DOHH2 (cell line): ENCODE data around the gene PLXND1.

Experiments used
- H3F3A ChIP-seq: fragments of 200-600 bp; sonication (generic), shearing (Covaris generic); 2 replicates; pipeline ENCODE4 v1.6.0; 2016; ENCODE audit warnings: antibody characterized with exemption, mild to moderate bottlenecking; ENCODE audit not compliant: control insufficient read depth, insufficient read depth
- H3K27ac ChIP-seq: fragments of 200-600 bp; sonication (generic); 2 replicates; pipeline ENCODE4 v1.5.1; 2014; ENCODE audit warnings: low read depth, mild to moderate bottlenecking, low read length, moderate library complexity
- H3K27me3 ChIP-seq: fragments of 200-600 bp; sonication (generic); 2 replicates; pipeline ENCODE4 v1.6.1; 2014; ENCODE audit warnings: mild to moderate bottlenecking, low read length, mixed read lengths; ENCODE audit not compliant: control insufficient read depth
- H3K36me3 ChIP-seq: fragments of 200-600 bp; sonication (generic); 2 replicates; pipeline ENCODE4 v1.6.1; 2014; ENCODE audit warnings: mild to moderate bottlenecking, low read length, moderate library complexity, mixed read lengths; ENCODE audit not compliant: control insufficient read depth
- H3K4me1 ChIP-seq: fragments of 200-600 bp; sonication (generic); 2 replicates; pipeline ENCODE4 v1.6.1; 2014; ENCODE audit warnings: mild to moderate bottlenecking, low read length, mixed read lengths; ENCODE audit not compliant: control insufficient read depth
- H3K4me2 ChIP-seq: fragments of 200-600 bp; sonication (generic); 2 replicates; pipeline ENCODE4 v1.6.0; 2014; ENCODE audit warnings: mild to moderate bottlenecking, low read length, moderate library complexity
- H3K4me3 ChIP-seq: fragments of 200-600 bp; sonication (generic); 2 replicates; pipeline ENCODE4 v1.5.1; 2014; ENCODE audit warnings: mild to moderate bottlenecking, low read length, mixed read lengths
- H3K79me2 ChIP-seq: fragments of 200-600 bp; sonication (generic); 2 replicates; pipeline ENCODE4 v1.6.1; 2014; ENCODE audit warnings: mild to moderate bottlenecking, low read length, mixed read lengths; ENCODE audit not compliant: control insufficient read depth
- H3K9me2 ChIP-seq: fragments of 200-600 bp; sonication (generic); replicated peaks from 2 replicates; pipeline ENCODE4 v1.6.1; 2014; ENCODE audit warnings: mild to moderate bottlenecking, low read length, mixed read lengths; ENCODE audit not compliant: control insufficient read depth
- H3K9me3 ChIP-seq: fragments of 200-600 bp; sonication (generic); 2 replicates; pipeline ENCODE4 v1.6.1; 2014; ENCODE audit warnings: antibody characterized with exemption, low read length, mixed read lengths; ENCODE audit not compliant: control insufficient read depth, insufficient read depth
- H4K20me1 ChIP-seq: fragments of 200-600 bp; sonication (generic); 2 replicates; pipeline ENCODE4 v1.6.0; 2014; ENCODE audit warnings: low read depth, mild to moderate bottlenecking, antibody characterized with exemption, low read length, moderate library complexity; ENCODE audit not compliant: control insufficient read depth, insufficient read depth
- CTCF ChIP-seq: fragments of 200-600 bp; sonication (generic); IDR thresholded peaks from one replicate; pipeline ENCODE4 v1.5.1; 2014; ENCODE audit warnings: antibody characterized with exemption, mild to moderate bottlenecking, low read depth, low read length; ENCODE audit not compliant: poor library complexity, severe bottlenecking
- EZH2phosphoT487 ChIP-seq: fragments of 200-600 bp; sonication (generic); IDR thresholded peaks from 2 replicates; pipeline ENCODE4 v1.6.1; 2017; ENCODE audit warnings: borderline replicate concordance, mild to moderate bottlenecking, antibody characterized with exemption, low read length, moderate library complexity, mixed read lengths

Gene PLXND1

GRCh38 chr3:129556890-129557547 is 49.5 kb downstream of the PLXND1 start:
- no peaks in the 10 kb centered on the region for H3K79me2 ChIP-seq
- H3K9me3 ChIP-seq: no peaks in the 10 kb centered on the region
- no peak overlapping the region for H3K4me2 ChIP-seq
- no peaks in the 10 kb centered on the region for H3K9me2 ChIP-seq
- peaks cover 4% of the 10 kb centered on the region; the same call in 1 of the 2 replicates for H3K27me3 ChIP-seq
- H4K20me1 ChIP-seq: no peaks in the 10 kb centered on the region
- no peak overlapping the region for H3K4me3 ChIP-seq
- H3F3A ChIP-seq: no peaks in the 10 kb centered on the region
- peaks cover 19% of the 10 kb centered on the region for H3K4me1 ChIP-seq
- H3K36me3 ChIP-seq: no peaks in the 10 kb centered on the region
- TF ChIP-seq CTCF: no peak
- no peak for TF ChIP-seq EZH2phosphoT487
- no peak overlapping the region for H3K27ac ChIP-seq

GRCh38 chr3:129556358-129556695 is 50.1 kb downstream of the PLXND1 start:
- no peaks in the 10 kb centered on the region for H3K9me3 ChIP-seq
- H3K4me2 ChIP-seq: no peak overlapping the region
- TF ChIP-seq CTCF (no peak), EZH2phosphoT487 (no peak)

GRCh38 chr3:129555616-129556357 is 50.7 kb downstream of the PLXND1 start:
- TF ChIP-seq EZH2phosphoT487: no peak
- TF ChIP-seq CTCF: no peak

More at GRCh38 chr3:129556358-129556695, 50.1 kb downstream of the PLXND1 start:
- no peaks in the 10 kb centered on the region for H3K79me2 ChIP-seq
- no peaks in the 10 kb centered on the region for H3K9me2 ChIP-seq
- no peak overlapping the region for H3K27ac ChIP-seq
- no peaks in the 10 kb centered on the region for H3K36me3 ChIP-seq
- peaks cover 4% of the 10 kb centered on the region; the same call in 1 of the 2 replicates for H3K27me3 ChIP-seq
- no peak overlapping the region for H3K4me3 ChIP-seq
- H3F3A ChIP-seq: no peaks in the 10 kb centered on the region
- no peaks in the 10 kb centered on the region for H4K20me1 ChIP-seq
- peaks cover 19% of the 10 kb centered on the region for H3K4me1 ChIP-seq

More at GRCh38 chr3:129555616-129556357, 50.7 kb downstream of the PLXND1 start:
- H3K36me3 ChIP-seq: no peaks in the 10 kb centered on the region
- no peaks in the 10 kb centered on the region for H3K9me3 ChIP-seq
- no peaks in the 10 kb centered on the region for H3K79me2 ChIP-seq
- H3K4me3 ChIP-seq: no peak overlapping the region
- peaks cover 4% of the 10 kb centered on the region; the same call in 1 of the 2 replicates for H3K27me3 ChIP-seq
- no peaks in the 10 kb centered on the region for H3F3A ChIP-seq
- H4K20me1 ChIP-seq: no peaks in the 10 kb centered on the region
- H3K27ac ChIP-seq: no peak overlapping the region
- H3K9me2 ChIP-seq: no peaks in the 10 kb centered on the region
- H3K4me1 ChIP-seq: peaks cover 18% of the 10 kb centered on the region
- no peak overlapping the region for H3K4me2 ChIP-seq
